ENCODE data around the gene PCSK2. TPM values are rescaled to one million over a fixed set of nuclear protein-coding genes. Genes with fewer than 3 reads are reported as not detected.

PCSK2 gene
- total and polyA plus RNA-seq, 4 donors: 0.08 to 0.14 (median 0.09) TPM; not detected in 1

DNA sequence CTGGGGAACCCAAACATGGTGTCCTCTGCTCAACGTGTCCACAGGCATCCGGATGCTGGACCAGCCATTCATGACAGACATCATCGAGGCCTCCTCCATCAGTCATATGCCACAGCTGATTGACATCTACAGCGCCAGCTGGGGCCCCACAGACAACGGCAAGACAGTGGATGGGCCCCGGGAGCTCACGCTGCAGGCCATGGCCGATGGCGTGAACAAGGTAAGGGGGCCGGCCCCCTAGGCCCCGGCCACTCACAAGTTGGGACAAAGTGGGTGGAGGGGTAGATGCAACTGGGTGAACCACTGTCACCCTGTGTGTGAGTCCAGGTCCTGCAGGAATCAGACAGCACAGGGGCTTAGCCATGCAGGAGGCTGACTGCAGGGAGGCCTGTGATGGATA lies 209.8 kb downstream of the PCSK2 start (continued):
- TF ChIP-seq, protein P1, sequence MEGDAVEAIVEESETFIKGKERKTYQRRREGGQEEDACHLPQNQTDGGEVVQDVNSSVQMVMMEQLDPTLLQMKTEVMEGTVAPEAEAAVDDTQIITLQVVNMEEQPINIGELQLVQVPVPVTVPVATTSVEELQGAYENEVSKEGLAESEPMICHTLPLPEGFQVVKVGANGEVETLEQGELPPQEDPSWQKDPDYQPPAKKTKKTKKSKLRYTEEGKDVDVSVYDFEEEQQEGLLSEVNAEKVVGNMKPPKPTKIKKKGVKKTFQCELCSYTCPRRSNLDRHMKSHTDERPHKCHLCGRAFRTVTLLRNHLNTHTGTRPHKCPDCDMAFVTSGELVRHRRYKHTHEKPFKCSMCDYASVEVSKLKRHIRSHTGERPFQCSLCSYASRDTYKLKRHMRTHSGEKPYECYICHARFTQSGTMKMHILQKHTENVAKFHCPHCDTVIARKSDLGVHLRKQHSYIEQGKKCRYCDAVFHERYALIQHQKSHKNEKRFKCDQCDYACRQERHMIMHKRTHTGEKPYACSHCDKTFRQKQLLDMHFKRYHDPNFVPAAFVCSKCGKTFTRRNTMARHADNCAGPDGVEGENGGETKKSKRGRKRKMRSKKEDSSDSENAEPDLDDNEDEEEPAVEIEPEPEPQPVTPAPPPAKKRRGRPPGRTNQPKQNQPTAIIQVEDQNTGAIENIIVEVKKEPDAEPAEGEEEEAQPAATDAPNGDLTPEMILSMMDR (IDR thresholded peaks at IDR 0.05; ENCODE audit: low read depth, low read length, missing input control): no peak
- no peak for TF ChIP-seq RAD21 (IDR thresholded peaks at IDR 0.05)
- no peak for TF ChIP-seq SP1 (IDR thresholded peaks at IDR 0.05)
- TF ChIP-seq, protein P2, sequence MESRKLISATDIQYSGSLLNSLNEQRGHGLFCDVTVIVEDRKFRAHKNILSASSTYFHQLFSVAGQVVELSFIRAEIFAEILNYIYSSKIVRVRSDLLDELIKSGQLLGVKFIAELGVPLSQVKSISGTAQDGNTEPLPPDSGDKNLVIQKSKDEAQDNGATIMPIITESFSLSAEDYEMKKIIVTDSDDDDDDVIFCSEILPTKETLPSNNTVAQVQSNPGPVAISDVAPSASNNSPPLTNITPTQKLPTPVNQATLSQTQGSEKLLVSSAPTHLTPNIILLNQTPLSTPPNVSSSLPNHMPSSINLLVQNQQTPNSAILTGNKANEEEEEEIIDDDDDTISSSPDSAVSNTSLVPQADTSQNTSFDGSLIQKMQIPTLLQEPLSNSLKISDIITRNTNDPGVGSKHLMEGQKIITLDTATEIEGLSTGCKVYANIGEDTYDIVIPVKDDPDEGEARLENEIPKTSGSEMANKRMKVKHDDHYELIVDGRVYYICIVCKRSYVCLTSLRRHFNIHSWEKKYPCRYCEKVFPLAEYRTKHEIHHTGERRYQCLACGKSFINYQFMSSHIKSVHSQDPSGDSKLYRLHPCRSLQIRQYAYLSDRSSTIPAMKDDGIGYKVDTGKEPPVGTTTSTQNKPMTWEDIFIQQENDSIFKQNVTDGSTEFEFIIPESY (IDR thresholded peaks at IDR 0.05): no peak
- TF ChIP-seq, protein P3, sequence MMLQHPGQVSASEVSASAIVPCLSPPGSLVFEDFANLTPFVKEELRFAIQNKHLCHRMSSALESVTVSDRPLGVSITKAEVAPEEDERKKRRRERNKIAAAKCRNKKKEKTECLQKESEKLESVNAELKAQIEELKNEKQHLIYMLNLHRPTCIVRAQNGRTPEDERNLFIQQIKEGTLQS (IDR thresholded peaks at IDR 0.05): no peak

DNA sequence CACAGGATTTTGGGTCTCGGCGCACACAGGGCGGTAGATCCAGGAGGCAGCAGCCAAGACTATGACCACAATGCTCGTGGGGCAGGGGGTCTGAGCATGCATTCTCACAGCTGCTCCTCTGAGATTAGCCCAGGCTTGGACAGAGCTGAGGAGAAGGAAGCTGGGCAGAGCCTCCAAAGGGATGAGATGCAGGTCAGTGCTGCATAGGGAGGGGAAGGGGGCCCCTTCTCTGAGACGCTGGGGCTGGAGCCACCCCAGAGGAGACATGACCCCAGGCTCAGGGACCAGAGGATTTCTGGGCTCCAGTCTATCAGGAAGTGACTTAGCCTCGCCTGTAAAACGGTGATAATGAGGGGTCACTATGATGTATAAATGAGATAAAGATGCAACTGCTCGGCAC lies 210.4 kb downstream of the PCSK2 start:
- WGBS: 59% methylated on average over 8 of the region's 8 CpGs
- H3K27me3 ChIP-seq (ENCODE audit: control insufficient read depth in 4 of 4, insufficient read depth in 4 of 4, low read length in 3 of 4): peaks cover 0 to 12% (median 3%) of the 10 kb centered on the region in 4 donors
- H3K36me3 ChIP-seq (ENCODE audit: control insufficient read depth in 4 of 4, insufficient read depth in 3 of 4, low read depth in 1 of 4, low read length in 3 of 4): no peaks in the 10 kb centered on the region
- no peaks in the 10 kb centered on the region for H3K4me1 ChIP-seq (ENCODE audit: control insufficient read depth in 4 of 4, insufficient read depth in 4 of 4, low read length in 3 of 4)
- TF ChIP-seq FOXA1 (IDR thresholded peaks at IDR 0.05) (no peak), GABPA (IDR thresholded peaks at IDR 0.05 in 1 of 2, conservative IDR thresholded peaks at IDR 0.05 in 1 of 2) (no peak), FOXA2 (IDR thresholded peaks at IDR 0.05) (no peak), JUND (IDR thresholded peaks at IDR 0.05) (no peak), RAD21 (IDR thresholded peaks at IDR 0.05) (no peak), NR2F2 (IDR thresholded peaks at IDR 0.05) (no peak), SP1 (IDR thresholded peaks at IDR 0.05) (no peak), YY1 (IDR thresholded peaks at IDR 0.05) (no peak), TAF1 (conservative IDR thresholded peaks at IDR 0.05) (no peak), RXRA (IDR thresholded peaks at IDR 0.05) (no peak), EGR1 (IDR thresholded peaks at IDR 0.05; ENCODE audit: low read depth in 2 of 2) (no peak), HNF4G (IDR thresholded peaks at IDR 0.05) (no peak), HNF4A (conservative IDR thresholded peaks at IDR 0.05) (no peak)
- TF ChIP-seq, protein P4, sequence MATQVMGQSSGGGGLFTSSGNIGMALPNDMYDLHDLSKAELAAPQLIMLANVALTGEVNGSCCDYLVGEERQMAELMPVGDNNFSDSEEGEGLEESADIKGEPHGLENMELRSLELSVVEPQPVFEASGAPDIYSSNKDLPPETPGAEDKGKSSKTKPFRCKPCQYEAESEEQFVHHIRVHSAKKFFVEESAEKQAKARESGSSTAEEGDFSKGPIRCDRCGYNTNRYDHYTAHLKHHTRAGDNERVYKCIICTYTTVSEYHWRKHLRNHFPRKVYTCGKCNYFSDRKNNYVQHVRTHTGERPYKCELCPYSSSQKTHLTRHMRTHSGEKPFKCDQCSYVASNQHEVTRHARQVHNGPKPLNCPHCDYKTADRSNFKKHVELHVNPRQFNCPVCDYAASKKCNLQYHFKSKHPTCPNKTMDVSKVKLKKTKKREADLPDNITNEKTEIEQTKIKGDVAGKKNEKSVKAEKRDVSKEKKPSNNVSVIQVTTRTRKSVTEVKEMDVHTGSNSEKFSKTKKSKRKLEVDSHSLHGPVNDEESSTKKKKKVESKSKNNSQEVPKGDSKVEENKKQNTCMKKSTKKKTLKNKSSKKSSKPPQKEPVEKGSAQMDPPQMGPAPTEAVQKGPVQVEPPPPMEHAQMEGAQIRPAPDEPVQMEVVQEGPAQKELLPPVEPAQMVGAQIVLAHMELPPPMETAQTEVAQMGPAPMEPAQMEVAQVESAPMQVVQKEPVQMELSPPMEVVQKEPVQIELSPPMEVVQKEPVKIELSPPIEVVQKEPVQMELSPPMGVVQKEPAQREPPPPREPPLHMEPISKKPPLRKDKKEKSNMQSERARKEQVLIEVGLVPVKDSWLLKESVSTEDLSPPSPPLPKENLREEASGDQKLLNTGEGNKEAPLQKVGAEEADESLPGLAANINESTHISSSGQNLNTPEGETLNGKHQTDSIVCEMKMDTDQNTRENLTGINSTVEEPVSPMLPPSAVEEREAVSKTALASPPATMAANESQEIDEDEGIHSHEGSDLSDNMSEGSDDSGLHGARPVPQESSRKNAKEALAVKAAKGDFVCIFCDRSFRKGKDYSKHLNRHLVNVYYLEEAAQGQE (IDR thresholded peaks at IDR 0.05): no peak
- TF ChIP-seq, protein P1 (IDR thresholded peaks at IDR 0.05; ENCODE audit: low read depth, low read length, missing input control): no peak
- TF ChIP-seq, protein P3 (IDR thresholded peaks at IDR 0.05): no peak
- TF ChIP-seq, protein P5, sequence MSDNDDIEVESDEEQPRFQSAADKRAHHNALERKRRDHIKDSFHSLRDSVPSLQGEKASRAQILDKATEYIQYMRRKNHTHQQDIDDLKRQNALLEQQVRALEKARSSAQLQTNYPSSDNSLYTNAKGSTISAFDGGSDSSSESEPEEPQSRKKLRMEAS (IDR thresholded peaks at IDR 0.05): no peak
- TF ChIP-seq, protein P2 (IDR thresholded peaks at IDR 0.05): no peak
- H3K27ac ChIP-seq (ENCODE audit: low read depth in 1 of 2, low read length in 2 of 2): no peak overlapping the region
- peaks cover 0 to under 1% (median 0%) of the 10 kb centered on the region in 4 donors for H3K9me3 ChIP-seq (ENCODE audit: control insufficient read depth in 4 of 4, low read length in 3 of 4)
- H3K4me3 ChIP-seq (ENCODE audit: low read depth in 1 of 3, low read length in 3 of 3): no peak overlapping the region
- H3K9ac ChIP-seq (ENCODE audit: low read depth in 1 of 2, low read length in 2 of 2): no peak overlapping the region
- DNase-seq (ENCODE audit: low spot score): no peak

All from liver (tissue), 9 donors.